Mammary epithelial cell (primary cell): ENCODE results near the gene TRAK1.

Experiments
- CTCF ChIP-seq, 2 donors: IDR thresholded peaks in 1 of 2; conservative IDR thresholded peaks in 1 of 2; 2 replicates each; pipeline ENCODE4 v1.5.1; 2011 to 2012; ENCODE audit warnings: inconsistent platforms in 2 of 2, low read length in 2 of 2, mild to moderate bottlenecking in 2 of 2, control low read depth in 1 of 2, low read depth in 1 of 2; ENCODE audit not compliant: insufficient read depth in 1 of 2; ENCODE audit errors: extremely low read depth in 1 of 2
- EZH2 ChIP-seq: IDR thresholded peaks from 2 replicates; pipeline ENCODE4 v1.6.1; 2012; ENCODE audit warnings: low read length, inconsistent platforms, borderline replicate concordance

GRCh38 chr3:42094128-42094527, 3.0 kb downstream of the TRAK1 start:
- TF ChIP-seq CTCF (conservative IDR thresholded peaks at IDR 0.05 in 1 of 2, IDR thresholded peaks at IDR 0.05 in 1 of 2; ENCODE audit: extremely low read depth in 1 of 2, insufficient read depth in 1 of 2, low read depth in 1 of 2, low read length in 2 of 2) = no peak
- TF ChIP-seq EZH2 = no peak
